ENCODE data around the gene ADD3. TPM values are rescaled to one million over a fixed set of nuclear protein-coding genes. Genes with fewer than 3 reads are reported as not detected.

Gene ADD3
- total and polyA plus RNA-seq, 2 experiments from 2014 or later: 133 to 1,101 TPM

- Histone ChIP-seq H4K20me1 (ENCODE audit: insufficient read depth) (peaks cover 5% of the 10 kb centered on the region; the same call in 1 of the 2 replicates), H3K4me1 (ENCODE audit: insufficient read depth) (peaks cover 40% of the 10 kb centered on the region), H3K36me3 (ENCODE audit: low read depth) (no peaks in the 10 kb centered on the region; the same call in 1 of the 2 replicates), H3K4me3 (no peak overlapping the region), H3K79me2 (ENCODE audit: insufficient read depth) (peaks cover 100% of the 10 kb centered on the region), H3K27me3 (replicated peaks; ENCODE audit: insufficient read depth) (no peaks in the 10 kb centered on the region), H3K27ac (no peak overlapping the region), H2AFZ (no peak overlapping the region), H3K4me2 (ENCODE audit: unreplicated experiment) (peak overlapping the region; percentile 22), H3K9ac (no peak overlapping the region), H3K9me2 (ENCODE audit: insufficient read depth) (no peaks in the 10 kb centered on the region), H3F3A (ENCODE audit: insufficient read depth) (peaks cover 27% of the 10 kb centered on the region), H3K9me3 (ENCODE audit: low read depth) (no peaks in the 10 kb centered on the region)
- in situ Hi-C loops (cut with MboI): no loop called here
- no peak for DNase-seq
- 41 to 49% methylated on average over 4 of the region's 4 CpGs for WGBS, 2 experiments (ENCODE audit: low coverage in 1 of 2, low lambda C conversion rate in 2 of 2, missing lambda C conversion rate in 2 of 2)
- TF ChIP-seq EZH2phosphoT487 (IDR thresholded peaks at IDR 0.05; ENCODE audit: insufficient read depth, low read depth) (no peak), EZH2 (IDR thresholded peaks at IDR 0.05; ENCODE audit: insufficient read depth, poor library complexity, severe bottlenecking) (no peak)
Observed at GRCh38 chr10:110032801-110033700, 25.3 kb downstream of the ADD3 start.

DNA sequence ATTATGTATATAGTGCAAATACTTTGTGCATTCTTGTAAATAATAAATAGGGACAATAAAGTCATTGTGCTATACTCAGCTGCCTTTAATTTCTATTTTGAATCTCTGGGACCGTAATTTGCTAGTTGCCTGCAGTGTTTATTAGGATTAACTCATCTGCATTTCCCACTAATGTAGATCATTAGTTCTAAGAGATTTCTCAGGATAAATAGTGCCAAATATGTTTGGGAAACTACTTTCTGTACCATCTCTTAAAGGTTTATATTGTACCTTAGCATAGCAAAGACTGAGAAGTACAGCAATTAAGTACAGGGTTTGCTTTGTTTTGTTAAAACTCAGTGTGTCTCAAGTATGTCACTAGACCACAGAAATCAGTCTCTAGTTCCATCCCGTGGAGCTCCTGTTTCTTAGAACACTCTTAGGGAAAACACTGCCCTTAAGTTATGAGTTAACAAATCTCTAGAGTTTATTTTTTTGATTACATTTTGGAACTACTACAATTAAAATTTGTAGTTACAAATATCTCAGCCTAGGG, 26.0 kb downstream of the ADD3 start:
- Histone ChIP-seq H4K20me1 (ENCODE audit: insufficient read depth) (peaks cover 5% of the 10 kb centered on the region; the same call in 1 of the 2 replicates), H3K27ac (no peak overlapping the region), H2AFZ (no peak overlapping the region), H3K9me3 (ENCODE audit: low read depth) (no peaks in the 10 kb centered on the region), H3K4me1 (ENCODE audit: insufficient read depth) (peaks cover 40% of the 10 kb centered on the region), H3K79me2 (ENCODE audit: insufficient read depth) (peaks cover 100% of the 10 kb centered on the region), H3F3A (ENCODE audit: insufficient read depth) (peaks cover 27% of the 10 kb centered on the region), H3K4me3 (no peak overlapping the region), H3K27me3 (replicated peaks; ENCODE audit: insufficient read depth) (no peaks in the 10 kb centered on the region), H3K9ac (no peak overlapping the region), H3K36me3 (ENCODE audit: low read depth) (no peaks in the 10 kb centered on the region; the same call in 1 of the 2 replicates), H3K4me2 (ENCODE audit: unreplicated experiment) (peak overlapping the region; percentile 22), H3K9me2 (ENCODE audit: insufficient read depth) (no peaks in the 10 kb centered on the region)
- DNase-seq: no peak
- TF ChIP-seq EZH2 (IDR thresholded peaks at IDR 0.05; ENCODE audit: insufficient read depth, poor library complexity, severe bottlenecking) (no peak), EZH2phosphoT487 (IDR thresholded peaks at IDR 0.05; ENCODE audit: insufficient read depth, low read depth) (no peak)
- in situ Hi-C loops (cut with MboI): no loop called here
- WGBS, 2 experiments (ENCODE audit: low coverage in 1 of 2, low lambda C conversion rate in 2 of 2, missing lambda C conversion rate in 2 of 2): 9 to 14% methylated on average over 2 of the region's 2 CpGs

GRCh38 chr10:110034596-110034995, 26.8 kb downstream of the ADD3 start:
- H3K4me1 ChIP-seq (ENCODE audit: insufficient read depth): peaks cover 33% of the 10 kb centered on the region
- WGBS, 2 experiments (ENCODE audit: low coverage in 1 of 2, low lambda C conversion rate in 2 of 2, missing lambda C conversion rate in 2 of 2): 25% methylated on average over 2 of the region's 2 CpGs
- H3K9ac ChIP-seq: no peak overlapping the region
- no peak overlapping the region for H2AFZ ChIP-seq
- H4K20me1 ChIP-seq (ENCODE audit: insufficient read depth): peaks cover 5% of the 10 kb centered on the region; the same call in 1 of the 2 replicates
- H3K4me2 ChIP-seq (ENCODE audit: unreplicated experiment): peak overlapping the region; percentile 5
- H3K36me3 ChIP-seq (ENCODE audit: low read depth): no peaks in the 10 kb centered on the region; the same call in 1 of the 2 replicates
- in situ Hi-C loops (cut with MboI): no loop called here
- peak; percentile 50 for DNase-seq
- H3K27me3 ChIP-seq (replicated peaks; ENCODE audit: insufficient read depth): no peaks in the 10 kb centered on the region
- H3K79me2 ChIP-seq (ENCODE audit: insufficient read depth): peaks cover 100% of the 10 kb centered on the region
- H3K27ac ChIP-seq: no peak overlapping the region
- peaks cover 23% of the 10 kb centered on the region for H3F3A ChIP-seq (ENCODE audit: insufficient read depth)
- H3K9me3 ChIP-seq (ENCODE audit: low read depth): no peaks in the 10 kb centered on the region
- no peaks in the 10 kb centered on the region for H3K9me2 ChIP-seq (ENCODE audit: insufficient read depth)
- no peak overlapping the region for H3K4me3 ChIP-seq
- no peak for TF ChIP-seq EZH2 (IDR thresholded peaks at IDR 0.05; ENCODE audit: insufficient read depth, poor library complexity, severe bottlenecking)
- no peak for TF ChIP-seq EZH2phosphoT487 (IDR thresholded peaks at IDR 0.05; ENCODE audit: insufficient read depth, low read depth)

GRCh38 chr10:110035070-110035921, 27.5 kb downstream of the ADD3 start:
- H3K27ac ChIP-seq: no peak overlapping the region
- no peak for DNase-seq
- no peak overlapping the region for H3K4me3 ChIP-seq
- no peaks in the 10 kb centered on the region for H3K9me2 ChIP-seq (ENCODE audit: insufficient read depth)
- no peaks in the 10 kb centered on the region for H3K27me3 ChIP-seq (replicated peaks; ENCODE audit: insufficient read depth)
- peak overlapping the region; percentile 5 for H3K4me2 ChIP-seq (ENCODE audit: unreplicated experiment)
- H3K36me3 ChIP-seq (ENCODE audit: low read depth): no peaks in the 10 kb centered on the region; the same call in 1 of the 2 replicates
- TF ChIP-seq EZH2phosphoT487 (IDR thresholded peaks at IDR 0.05; ENCODE audit: insufficient read depth, low read depth): no peak
- no peak for TF ChIP-seq EZH2 (IDR thresholded peaks at IDR 0.05; ENCODE audit: insufficient read depth, poor library complexity, severe bottlenecking)
- peaks cover 100% of the 10 kb centered on the region for H3K79me2 ChIP-seq (ENCODE audit: insufficient read depth)
- peaks cover 23% of the 10 kb centered on the region for H3F3A ChIP-seq (ENCODE audit: insufficient read depth)
- no peaks in the 10 kb centered on the region for H3K9me3 ChIP-seq (ENCODE audit: low read depth)
- peaks cover 5% of the 10 kb centered on the region; the same call in 1 of the 2 replicates for H4K20me1 ChIP-seq (ENCODE audit: insufficient read depth)
- H3K9ac ChIP-seq: no peak overlapping the region
- no peak overlapping the region for H2AFZ ChIP-seq
- in situ Hi-C loops (cut with MboI): no loop called here
- WGBS, 2 experiments (ENCODE audit: low coverage in 1 of 2, low lambda C conversion rate in 2 of 2, missing lambda C conversion rate in 2 of 2): 91 to 93% methylated on average over 9 of the region's 9 CpGs
- peaks cover 30% of the 10 kb centered on the region for H3K4me1 ChIP-seq (ENCODE audit: insufficient read depth)

Measured in GM23248 (cell line).